OCI-LY7 (cell line): ENCODE data around the gene CMC1. TPM values are rescaled to one million over a fixed set of nuclear protein-coding genes. Genes with fewer than 3 reads are reported as not detected.

ENCODE experiments used
- BruUV-seq: library from RNA; stranded (reverse); fragments of 400-500 nt; replicated peaks from 2 replicates; lab custom pipeline; 2021; lab: Mats Ljungman, UMichigan
- CTCF ChIA-PET: fragments of 300-600 bp; sonication (Branson Sonifier 250); formaldehyde crosslinking; loops from one replicate; lab custom pipeline; 2022; ENCODE audit warnings: antibody characterized with exemption; ENCODE audit not compliant: unreplicated experiment; lab: Charles Lee
- POLR2A ChIA-PET: fragments of 300-600 bp; sonication (Branson Sonifier 250); formaldehyde crosslinking; loops from one replicate; lab custom pipeline; 2022; ENCODE audit warnings: antibody characterized with exemption; lab: Charles Lee
- DNase-seq: peaks from one replicate; pipeline ENCODE4 v3.0.0-alpha.2; 2015; ENCODE audit warnings: low spot score
- H2AFZ ChIP-seq: fragments of 200-600 bp; sonication (generic), shearing (Covaris generic); 2 replicates; pipeline ENCODE4 v1.6.1; 2014; ENCODE audit warnings: mild to moderate bottlenecking, antibody characterized with exemption, low read length, moderate library complexity
- H3K27ac ChIP-seq: fragments of 200-600 bp; sonication (generic); 2 replicates; pipeline ENCODE4 v1.5.1; 2014; ENCODE audit warnings: mixed run types, low read depth, mild to moderate bottlenecking, moderate library complexity, low read length, inconsistent platforms; ENCODE audit not compliant: poor library complexity, severe bottlenecking
- H3K36me3 ChIP-seq: fragments of 200-600 bp; sonication (generic); 2 replicates; pipeline ENCODE4 v1.6.1; 2014; ENCODE audit warnings: mild to moderate bottlenecking, antibody characterized with exemption, low read length, moderate library complexity, mixed read lengths; ENCODE audit not compliant: insufficient read depth
- H3K4me1 ChIP-seq: fragments of 200-600 bp; sonication (generic); 2 replicates; pipeline ENCODE4 v1.5.1; 2014; ENCODE audit warnings: mild to moderate bottlenecking, low read length; ENCODE audit not compliant: insufficient read depth, poor library complexity, severe bottlenecking
- H3K4me2 ChIP-seq: fragments of 200-600 bp; sonication (generic); 2 replicates; pipeline ENCODE4 v1.6.1; 2014; ENCODE audit warnings: mild to moderate bottlenecking, low read length
- H3K4me3 ChIP-seq: fragments of 200-600 bp; sonication (generic); 2 replicates; pipeline ENCODE4 v1.5.1; 2014; ENCODE audit warnings: mild to moderate bottlenecking, low read depth, low read length; ENCODE audit not compliant: poor library complexity, severe bottlenecking
- H3K79me2 ChIP-seq: fragments of 200-600 bp; sonication (generic); 2 replicates; pipeline ENCODE4 v1.6.1; 2016; ENCODE audit warnings: low read depth, mild to moderate bottlenecking, low read length, moderate library complexity, mixed read lengths; ENCODE audit not compliant: insufficient read depth
- H3K9me2 ChIP-seq: fragments of 200-600 bp; sonication (generic); 2 replicates; pipeline ENCODE4 v1.6.1; 2016; ENCODE audit warnings: mild to moderate bottlenecking, low read length, mixed read lengths; ENCODE audit not compliant: insufficient read depth
- H3K9me3 ChIP-seq: fragments of 200-600 bp; sonication (generic); 2 replicates; pipeline ENCODE4 v1.6.1; 2014; ENCODE audit warnings: mild to moderate bottlenecking, mixed run types, low read length, mixed read lengths
- H4K20me1 ChIP-seq: fragments of 200-600 bp; sonication (generic); 2 replicates; pipeline ENCODE4 v1.6.1; 2014; ENCODE audit warnings: mild to moderate bottlenecking, antibody characterized with exemption, low read length, moderate library complexity, mixed read lengths; ENCODE audit not compliant: insufficient read depth
- CTCF ChIP-seq: fragments of 200-600 bp; sonication (generic); conservative IDR thresholded peaks from 2 replicates; pipeline ENCODE4 v1.5.1; 2014; ENCODE audit warnings: mild to moderate bottlenecking, antibody characterized with exemption, low read length, moderate library complexity, mixed read lengths
- EZH2phosphoT487 ChIP-seq: fragments of 200-600 bp; sonication (generic); IDR thresholded peaks from 2 replicates; pipeline ENCODE4 v1.6.1; 2018; ENCODE audit warnings: low read depth, borderline replicate concordance, mild to moderate bottlenecking, mixed run types, antibody characterized with exemption, low read length, moderate library complexity, mixed read lengths
- intact Hi-C: fragments of 100-400 bp; cut with micrococcal nuclease; formaldehyde crosslinking; loops from one replicate; pipeline ENCODE4 v1.10.0; 2022; ENCODE audit not compliant: unreplicated experiment
- total RNA-seq, 2 experiments: library from RNA; depleted of rRNA in 1 of 2; stranded (reverse); fragments of >200 nt in 1 of 2; shearing (Covaris generic) in 1 of 2; gene quantifications; 2 replicates each; pipeline ENCODE4 v1.2.3, GENCODE V29; 2014 to 2022

CMC1 gene
- total RNA-seq, 2 experiments from 2014 or later, result 12.1 to 26.9 TPM

GRCh38 chr3:28348265-28348628 lies 106.8 kb downstream of the CMC1 start:
- ChIA-PET CTCF (no interaction called here), POLR2A (interaction anchor here (0.7 to 4.1 kb wide), 7 partner anchors 9 to 1267 kb away, joined by 3 to 15 read pairs (median 5); no protein-coding TSS in a partner anchor)
- DNase-seq, result no peak
- TF ChIP-seq CTCF, result no peak
- TF ChIP-seq EZH2phosphoT487, result no peak
- peak overlapping the region; percentile 56 for H3K27ac ChIP-seq
- 0 out of 2 replicates have a peak, but pooled peaks cover 7% of the 10 kb centered on the region for H3K36me3 ChIP-seq
- peak overlapping the region; percentile 90 for H3K4me3 ChIP-seq
- no TSS peak for BruUV-seq
- peaks cover 31% of the 10 kb centered on the region for H3K4me1 ChIP-seq
- H2AFZ ChIP-seq, result peak overlapping the region; percentile 92
- no peaks in the 10 kb centered on the region; the same call in 1 of the 2 replicates for H3K9me2 ChIP-seq
- H3K4me2 ChIP-seq, result peak overlapping the region; percentile 87
- intact Hi-C loops, result loop anchor here (2.0 to 10.0 kb wide), 2 partner anchors 107 to 863 kb away; partner anchors contain the start of genes CMC1 and SLC4A7
- H3K9me3 ChIP-seq, result no peaks in the 10 kb centered on the region
- 0 out of 2 replicates have a peak, but pooled peaks cover 20% of the 10 kb centered on the region for H4K20me1 ChIP-seq
- peaks cover 60% of the 10 kb centered on the region; the same call in 1 of the 2 replicates for H3K79me2 ChIP-seq

- peak within 1 kb of the TSS; percentile 92 for H2AFZ ChIP-seq
- BruUV-seq, result no TSS peak
- H3K79me2 ChIP-seq, result peaks cover 57% of the 10 kb centered on the region; the same call in 1 of the 2 replicates
- TF ChIP-seq EZH2phosphoT487, result no peak
- peak; percentile 49 for TF ChIP-seq CTCF
- POLR2A ChIA-PET, result interaction anchor here (0.6 to 4.1 kb wide), 9 partner anchors 10 to 1268 kb away, joined by 3 to 15 read pairs (median 4); no protein-coding TSS in a partner anchor
- peaks cover 7% of the 10 kb centered on the region; the same call in 1 of the 2 replicates for H3K36me3 ChIP-seq
- peak within 1 kb of the TSS; percentile 56 for H3K27ac ChIP-seq
- no peaks in the 10 kb centered on the region for H3K9me3 ChIP-seq
- H4K20me1 ChIP-seq, result 0 out of 2 replicates have a peak, but pooled peaks cover 20% of the 10 kb centered on the region
- DNase-seq, result peak; percentile 94
- H3K4me3 ChIP-seq, result peak within 1 kb of the TSS; percentile 90
- intact Hi-C loops, result loop anchor here (2.0 to 10.0 kb wide), 2 partner anchors 108 to 864 kb away; partner anchors contain the start of genes CMC1 and SLC4A7
- peak within 1 kb of the TSS; percentile 87 for H3K4me2 ChIP-seq
- CTCF ChIA-PET, result no interaction called here
- H3K4me1 ChIP-seq, result peaks cover 31% of the 10 kb centered on the region
- no peaks in the 10 kb centered on the region; the same call in 1 of the 2 replicates for H3K9me2 ChIP-seq
Measured at GRCh38 chr3:28348629-28349468, 107.4 kb downstream of the CMC1 start, which contains the start of the genes AZI2 and ZCWPW2. Gene AZI2, minus strand, starts transcription at chr3:28348824. Its CDS starts 8,207 bp downstream, at chr3:28340617. Gene ZCWPW2, plus strand, starts transcription at chr3:28348721. Its CDS starts 64,348 bp downstream, at chr3:28413069.
